Glutamatergic neuron (in vitro differentiated cells): ENCODE data around the gene COPS7B. TPM values are rescaled to one million over a fixed set of nuclear protein-coding genes. Genes with fewer than 3 reads are reported as not detected.

Experiments used
- DNase-seq: peaks from one replicate; pipeline ENCODE4 v3.0.0; 2022
- H3K27ac Mint-ChIP-seq: one replicate; pipeline ENCODE4 v1.8.0; 2020; ENCODE audit warnings: mild to moderate bottlenecking, mixed read lengths, inconsistent platforms; ENCODE audit not compliant: unreplicated experiment
- H3K27me3 Mint-ChIP-seq: one replicate; pipeline ENCODE4 v1.8.0; 2020; ENCODE audit warnings: mild to moderate bottlenecking, moderate library complexity, mixed read lengths, inconsistent platforms; ENCODE audit not compliant: unreplicated experiment
- H3K36me3 Mint-ChIP-seq: one replicate; pipeline ENCODE4 v1.8.0; 2020; ENCODE audit warnings: mild to moderate bottlenecking, mixed read lengths, inconsistent platforms; ENCODE audit not compliant: unreplicated experiment
- H3K4me1 Mint-ChIP-seq: one replicate; pipeline ENCODE4 v1.8.0; 2020; ENCODE audit warnings: mild to moderate bottlenecking, low read depth, mixed read lengths, inconsistent platforms; ENCODE audit not compliant: unreplicated experiment
- H3K4me3 Mint-ChIP-seq: one replicate; pipeline ENCODE4 v1.8.0; 2020; ENCODE audit warnings: mild to moderate bottlenecking, mixed read lengths, inconsistent platforms; ENCODE audit not compliant: unreplicated experiment
- H3K9me3 Mint-ChIP-seq: one replicate; pipeline ENCODE4 v1.8.0; 2020; ENCODE audit warnings: mild to moderate bottlenecking, moderate library complexity, mixed read lengths, inconsistent platforms; ENCODE audit not compliant: unreplicated experiment
- total RNA-seq: library from RNA; stranded (reverse); fragmentation: NEBNext Ultra II Directional; extraction: Animal tissue kit (Norgen Biotek cat#: 25700); gene quantifications from one replicate; pipeline ENCODE4 v1.2.1, GENCODE V29; 2021; ENCODE audit not compliant: unreplicated experiment
- TF ChIP-seq, protein P1 (sequence below): fragments of 200-600 bp; sonication (generic); IDR thresholded peaks from one replicate; pipeline ENCODE4 v1.5.0; 2021; ENCODE audit not compliant: partially characterized antibody, unreplicated experiment

COPS7B gene
- total RNA-seq, 1 donor from 2014 or later = 53.2 TPM

GRCh38 chr2:231821908-231822307 lies 35.7 kb downstream of the COPS7B start:
- TF ChIP-seq, protein P1, sequence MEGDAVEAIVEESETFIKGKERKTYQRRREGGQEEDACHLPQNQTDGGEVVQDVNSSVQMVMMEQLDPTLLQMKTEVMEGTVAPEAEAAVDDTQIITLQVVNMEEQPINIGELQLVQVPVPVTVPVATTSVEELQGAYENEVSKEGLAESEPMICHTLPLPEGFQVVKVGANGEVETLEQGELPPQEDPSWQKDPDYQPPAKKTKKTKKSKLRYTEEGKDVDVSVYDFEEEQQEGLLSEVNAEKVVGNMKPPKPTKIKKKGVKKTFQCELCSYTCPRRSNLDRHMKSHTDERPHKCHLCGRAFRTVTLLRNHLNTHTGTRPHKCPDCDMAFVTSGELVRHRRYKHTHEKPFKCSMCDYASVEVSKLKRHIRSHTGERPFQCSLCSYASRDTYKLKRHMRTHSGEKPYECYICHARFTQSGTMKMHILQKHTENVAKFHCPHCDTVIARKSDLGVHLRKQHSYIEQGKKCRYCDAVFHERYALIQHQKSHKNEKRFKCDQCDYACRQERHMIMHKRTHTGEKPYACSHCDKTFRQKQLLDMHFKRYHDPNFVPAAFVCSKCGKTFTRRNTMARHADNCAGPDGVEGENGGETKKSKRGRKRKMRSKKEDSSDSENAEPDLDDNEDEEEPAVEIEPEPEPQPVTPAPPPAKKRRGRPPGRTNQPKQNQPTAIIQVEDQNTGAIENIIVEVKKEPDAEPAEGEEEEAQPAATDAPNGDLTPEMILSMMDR = no peak
- DNase-seq = no peak
- Mint-ChIP-seq H3K9me3 (peaks cover 5% of the 10 kb centered on the region), H3K27me3 (no peaks in the 10 kb centered on the region), H3K27ac (no peak overlapping the region), H3K4me3 (no peak overlapping the region), H3K36me3 (peaks cover 5% of the 10 kb centered on the region), H3K4me1 (no peaks in the 10 kb centered on the region)

- Mint-ChIP-seq H3K27ac (no peak overlapping the region), H3K27me3 (peaks cover 4% of the 10 kb centered on the region), H3K9me3 (no peaks in the 10 kb centered on the region), H3K36me3 (no peaks in the 10 kb centered on the region), H3K4me3 (no peak overlapping the region), H3K4me1 (no peaks in the 10 kb centered on the region)
- TF ChIP-seq, protein P1 = no peak
- no peak for DNase-seq
Measured at GRCh38 chr2:231853105-231853504, 66.9 kb downstream of the COPS7B start.

DNA sequence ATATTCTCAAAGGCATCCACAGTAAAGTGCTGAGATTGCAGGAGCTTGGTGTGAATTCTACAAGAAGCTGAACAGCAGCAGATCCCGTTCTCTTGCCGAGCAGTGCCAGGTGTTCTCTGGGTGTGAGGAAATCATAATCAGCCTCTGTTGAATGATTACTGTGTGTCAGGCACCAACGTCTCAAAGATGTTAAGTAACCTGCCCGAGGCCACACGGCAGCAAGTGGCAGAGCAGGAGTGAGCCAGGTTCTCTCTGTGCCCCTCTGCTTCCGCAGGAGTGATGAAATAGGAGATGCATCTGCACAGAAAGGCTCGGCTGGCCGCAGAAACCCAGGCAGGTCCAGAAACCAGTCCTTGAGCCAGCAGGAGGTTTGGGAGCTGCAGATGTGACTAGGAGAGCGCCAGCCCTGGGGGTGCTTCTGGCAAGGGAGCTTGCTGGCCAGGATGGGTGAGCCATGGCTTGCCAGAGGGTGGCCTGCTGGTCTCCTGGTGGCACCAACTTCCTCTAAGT lies 68.4 kb downstream of the COPS7B start:
- TF ChIP-seq, protein P1 = no peak
- Mint-ChIP-seq H3K27me3 (peaks cover 4% of the 10 kb centered on the region), H3K9me3 (no peaks in the 10 kb centered on the region), H3K36me3 (no peaks in the 10 kb centered on the region), H3K27ac (no peak overlapping the region), H3K4me3 (no peak overlapping the region), H3K4me1 (no peaks in the 10 kb centered on the region)
- DNase-seq = no peak

GRCh38 chr2:231856959-231857358 lies 70.7 kb downstream of the COPS7B start:
- no peak for DNase-seq
- Mint-ChIP-seq H3K4me3 (no peak overlapping the region), H3K27ac (no peak overlapping the region), H3K4me1 (no peaks in the 10 kb centered on the region), H3K9me3 (no peaks in the 10 kb centered on the region), H3K27me3 (peaks cover 2% of the 10 kb centered on the region), H3K36me3 (no peaks in the 10 kb centered on the region)
- TF ChIP-seq, protein P1 = no peak

Other genes starting within 250 kb of the COPS7B start
- gene TEX44, start 193.6 kb upstream of the COPS7B start, total RNA-seq = not detected
- gene PTMA, start 77.9 kb upstream of the COPS7B start, total RNA-seq = 948 TPM
- gene PDE6D, start 5.2 kb upstream of the COPS7B start, total RNA-seq = 47.1 TPM
- gene NPPC, start 140.0 kb downstream of the COPS7B start, total RNA-seq = 18.5 TPM
- gene DIS3L2, start 175.3 kb downstream of the COPS7B start, total RNA-seq = 42.1 TPM